GM19240 (cell line): ENCODE data around the gene RPS19BP1.
"Not testable (repeated sequence)": the region's sequence is repeated elsewhere in the genome, so short reads cannot be mapped to it uniquely, and the experiment has no call there.

Experiments used
- DNase-seq: peaks from one replicate; pipeline ENCODE4 v3.0.0; 2011; ENCODE audit warnings: low spot score; ENCODE audit not compliant: insufficient read length

RPS19BP1 gene

DNA sequence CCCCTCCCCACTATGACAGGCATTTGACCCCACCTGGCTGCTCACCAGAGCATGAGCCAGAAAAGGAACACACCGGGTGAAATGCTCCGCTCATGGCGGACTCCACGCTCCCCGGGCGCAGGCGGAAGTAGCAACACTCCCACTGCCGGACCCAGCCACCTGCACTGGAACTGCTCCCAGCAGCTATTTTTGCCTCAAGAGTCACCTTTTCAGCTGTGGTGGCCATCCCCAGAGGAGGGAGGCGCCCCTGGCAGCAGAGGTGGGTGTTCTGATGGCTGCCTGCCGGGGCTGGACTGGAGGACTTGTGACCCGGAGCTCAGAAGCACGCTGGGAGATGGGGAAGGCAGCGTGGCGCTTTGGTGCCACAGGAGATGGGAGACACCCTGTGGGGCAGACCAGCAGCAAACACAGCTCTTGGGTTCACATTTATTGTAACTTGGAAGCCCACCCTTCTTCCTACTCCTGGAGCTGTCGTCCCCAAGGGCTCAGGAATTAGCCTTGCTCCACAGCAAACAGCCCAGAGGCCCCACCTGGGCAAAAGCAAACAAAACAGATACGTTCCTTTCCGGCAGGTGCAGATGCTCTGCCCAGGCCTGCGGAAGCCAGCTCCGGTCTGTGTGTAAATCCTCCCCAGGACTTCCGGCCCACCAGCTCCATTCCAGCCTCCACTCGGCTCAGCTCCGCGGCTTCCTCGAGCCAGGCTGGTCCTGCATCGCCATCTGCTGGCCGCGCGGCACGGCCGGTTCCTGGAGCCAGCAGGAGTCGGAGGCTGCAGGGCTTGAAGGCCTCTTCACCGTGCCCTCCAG lies 3.7 kb downstream of the RPS19BP1 start:
- DNase-seq: peak; percentile 44

- no peak for DNase-seq
Observed at GRCh38 chr22:39528080-39528661, 4.4 kb downstream of the RPS19BP1 start.

- DNase-seq: no peak
Observed at GRCh38 chr22:39527481-39527961, 5.0 kb downstream of the RPS19BP1 start.

DNA sequence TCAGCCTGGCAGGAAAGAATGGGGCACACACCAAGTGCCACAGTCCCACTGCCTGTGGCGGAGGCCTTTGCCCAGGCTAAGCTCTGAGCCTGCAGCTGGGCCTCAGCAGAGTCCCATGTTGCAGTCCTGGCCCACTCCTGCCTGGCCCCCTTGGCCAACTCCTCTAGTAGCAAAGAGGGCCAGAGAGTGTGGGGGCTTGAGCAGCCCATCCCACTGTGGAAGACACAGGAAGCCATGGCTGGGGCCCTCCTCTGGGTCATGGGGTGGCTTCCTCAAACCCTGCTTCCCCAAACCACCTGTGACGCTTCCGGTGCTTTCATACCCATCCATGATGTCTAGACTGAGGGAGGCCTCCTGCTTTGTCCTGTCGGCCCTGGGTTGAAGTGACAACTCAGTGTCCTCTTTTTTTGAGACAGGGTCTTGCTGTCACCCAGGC lies 5.8 kb downstream of the RPS19BP1 start:
- DNase-seq: no peak

- no peak for DNase-seq
Observed at GRCh38 chr22:39525658-39525975, 6.9 kb downstream of the RPS19BP1 start.

DNA sequence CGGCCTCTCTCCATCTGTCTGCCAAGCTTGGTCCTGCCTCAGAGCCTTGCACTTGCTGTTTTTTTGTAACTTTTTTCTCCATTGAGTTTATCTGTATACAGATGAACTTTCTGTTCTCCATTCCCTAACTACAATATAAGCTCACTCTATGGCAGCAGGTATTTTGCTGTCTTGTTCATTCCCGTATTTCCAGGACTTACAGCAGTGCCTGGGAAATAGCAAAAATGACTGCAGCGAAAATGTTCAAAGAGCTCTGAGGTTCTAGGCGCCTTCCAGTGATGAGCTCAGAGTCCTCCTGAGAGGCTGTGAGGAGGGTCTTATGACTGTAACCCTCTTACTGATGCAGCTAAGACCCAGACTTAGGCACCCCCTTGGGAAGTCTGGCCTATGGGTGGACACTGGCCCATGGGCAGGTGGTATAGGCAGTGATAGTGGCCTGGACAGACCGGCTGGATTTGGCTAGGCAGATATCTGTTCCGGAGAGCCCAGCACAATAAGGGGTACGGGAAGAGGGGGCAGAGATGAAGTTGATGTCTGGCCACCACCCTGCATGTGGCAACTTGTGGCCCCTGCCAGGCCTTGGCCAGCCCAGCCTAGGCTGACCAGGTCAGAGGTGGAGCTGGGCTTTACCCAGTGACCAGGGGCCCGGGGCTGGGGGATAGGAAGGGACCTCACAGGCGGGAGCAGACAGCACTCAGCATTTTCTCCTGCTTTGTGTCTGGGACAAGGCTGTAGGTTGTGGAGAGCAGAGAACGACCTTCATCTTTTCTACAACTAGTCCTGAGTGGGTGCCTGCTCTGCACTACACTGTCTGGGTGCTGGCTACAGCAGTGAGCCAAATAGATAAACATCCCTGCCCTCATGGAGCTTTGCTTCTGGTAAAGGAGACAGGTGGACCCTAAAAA lies 7.5 kb downstream of the RPS19BP1 start:
- DNase-seq: no peak

GRCh38 chr22:39524089-39524752 lies 8.3 kb downstream of the RPS19BP1 start:
- DNase-seq: no peak

DNA sequence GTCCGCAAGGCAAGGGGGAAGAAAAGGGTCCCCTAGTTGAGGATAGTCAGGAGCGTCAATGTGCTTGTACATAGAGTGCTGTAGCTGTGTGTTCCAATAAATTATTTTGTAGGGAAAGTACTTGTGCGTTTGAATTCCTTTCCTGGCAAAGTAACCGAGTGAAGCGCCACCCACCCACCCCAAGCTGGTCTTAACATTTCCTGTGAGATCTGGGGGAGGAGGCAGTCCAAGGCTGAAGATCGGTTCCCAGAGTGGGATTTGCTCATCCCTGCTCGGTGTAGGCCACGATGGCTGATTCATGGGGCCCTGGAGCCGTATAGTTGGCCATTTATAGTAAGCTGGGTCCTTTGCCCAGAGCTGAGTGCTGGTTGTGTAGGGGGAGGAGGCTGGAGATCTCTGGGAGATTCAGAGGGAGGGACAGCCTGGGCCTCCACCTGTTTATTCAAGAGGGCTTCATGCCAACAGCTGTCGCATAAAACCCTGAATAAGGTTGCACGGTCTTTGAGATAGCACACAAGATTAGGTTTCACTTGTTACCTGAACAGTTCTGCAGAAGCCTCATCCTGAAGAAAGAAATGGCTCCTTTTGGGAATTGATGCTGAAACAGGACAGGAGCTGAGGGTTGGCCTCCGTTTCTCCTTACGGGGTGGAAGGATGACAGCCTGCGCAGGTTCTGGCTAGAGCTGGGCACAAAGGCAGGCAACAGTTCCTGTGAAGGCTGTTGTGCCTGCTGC lies 9.8 kb downstream of the RPS19BP1 start:
- DNase-seq: no peak

GRCh38 chr22:39522091-39522490 lies 10.5 kb downstream of the RPS19BP1 start:
- not testable (repeated sequence) for DNase-seq

- DNase-seq: peak; percentile 63
Observed at GRCh38 chr22:39521106-39521885, 11.3 kb downstream of the RPS19BP1 start.

DNA sequence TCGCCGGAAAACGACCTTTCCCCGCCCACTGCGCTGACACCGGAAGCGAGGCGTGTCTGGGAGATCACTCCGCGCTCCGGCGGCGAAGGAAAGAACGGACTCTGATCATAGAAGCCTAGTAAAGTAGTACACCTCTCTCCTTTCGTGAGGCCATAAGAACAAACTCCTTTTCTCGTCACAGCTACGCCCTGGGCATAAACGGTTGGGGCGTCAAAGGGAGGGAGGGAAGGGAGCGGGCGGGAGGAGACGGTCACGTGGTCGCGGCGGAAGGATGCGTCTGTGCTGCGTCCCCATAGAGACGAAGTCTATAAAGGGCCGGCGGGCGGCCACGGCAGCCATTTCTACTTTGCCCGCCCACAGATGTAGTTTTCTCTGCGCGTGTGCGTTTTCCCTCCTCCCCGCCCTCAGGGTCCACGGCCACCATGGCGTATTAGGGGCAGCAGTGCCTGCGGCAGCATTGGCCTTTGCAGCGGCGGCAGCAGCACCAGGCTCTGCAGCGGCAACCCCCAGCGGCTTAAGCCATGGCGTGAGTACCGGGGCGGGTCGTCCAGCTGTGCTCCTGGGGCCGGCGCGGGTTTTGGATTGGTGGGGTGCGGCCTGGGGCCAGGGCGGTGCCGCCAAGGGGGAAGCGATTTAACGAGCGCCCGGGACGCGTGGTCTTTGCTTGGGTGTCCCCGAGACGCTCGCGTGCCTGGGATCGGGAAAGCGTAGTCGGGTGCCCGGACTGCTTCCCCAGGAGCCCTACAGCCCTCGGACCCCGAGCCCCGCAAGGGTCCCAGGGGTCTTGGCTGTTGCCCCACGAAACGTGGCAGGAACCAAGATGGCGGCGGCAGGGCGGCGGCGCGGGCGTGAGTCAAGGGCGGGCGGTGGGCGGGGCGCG lies 12.1 kb downstream of the RPS19BP1 start, which contains the start of gene ATF4:
ATF4 (plus strand) TSS at position 337 of the 880 bp plus-strand sequence. CDS start 884 bp downstream, outside the sequence.
- DNase-seq: no peak

DNA sequence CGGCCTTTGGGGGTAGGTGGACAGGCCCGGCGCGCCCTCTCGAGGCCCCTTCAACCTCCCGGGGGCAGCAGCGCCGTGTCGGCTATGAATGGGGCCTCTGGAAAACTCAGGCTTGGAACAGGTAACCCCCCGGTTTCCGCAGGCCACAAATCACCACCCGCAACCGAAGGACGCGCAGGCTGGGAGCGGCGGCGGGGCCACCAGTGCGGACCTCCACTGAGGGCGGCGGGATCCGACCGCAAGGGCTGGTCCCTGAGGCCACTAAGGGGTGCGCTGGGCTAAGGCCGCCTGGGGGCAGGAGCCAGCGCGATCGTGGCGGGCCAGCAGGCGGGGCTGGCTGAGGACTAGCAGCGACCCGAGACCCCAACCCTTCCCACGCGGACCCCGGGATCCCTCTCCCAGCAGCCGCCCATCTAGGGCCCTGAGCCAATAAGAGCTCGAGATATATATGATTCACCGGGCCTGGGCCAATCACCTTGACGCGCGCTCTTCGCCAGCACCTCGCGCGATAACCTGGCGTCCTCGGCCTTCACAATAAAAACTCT lies 12.8 kb downstream of the RPS19BP1 start:
- peak; percentile 91 for DNase-seq

GRCh38 chr22:39518996-39519680 lies 13.4 kb downstream of the RPS19BP1 start:
- no peak for DNase-seq

GRCh38 chr22:39518144-39518786 lies 14.3 kb downstream of the RPS19BP1 start:
- DNase-seq: no peak

DNA sequence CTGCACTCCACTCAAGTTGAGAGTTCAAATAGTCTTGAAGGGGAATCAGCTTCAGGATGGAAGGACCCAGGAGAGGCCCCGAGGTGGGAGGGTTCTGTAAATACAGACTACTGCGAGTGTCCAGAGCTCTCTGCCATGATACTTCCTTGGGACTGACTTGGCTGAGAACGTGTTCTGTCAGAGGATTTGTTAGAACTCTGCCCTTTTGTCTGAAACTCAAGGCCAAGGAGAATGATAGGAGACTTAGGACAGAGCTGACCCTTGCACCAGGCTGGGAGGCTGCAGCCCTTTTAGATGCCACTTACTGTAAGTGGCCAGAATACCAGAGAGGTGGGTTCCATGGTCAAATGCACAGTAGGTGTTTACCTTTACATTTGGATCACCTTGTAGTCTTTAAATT lies 15.1 kb downstream of the RPS19BP1 start:
- DNase-seq: no peak

GRCh38 chr22:39515266-39516050 lies 17.1 kb downstream of the RPS19BP1 start:
- DNase-seq: no peak
